ENCODE results near the gene TSPAN1.

The TSPAN1 gene

GRCh38 chr1:46174448-46175231 is at the start of gene TSPAN1:
TSPAN1 (plus strand) TSS chr1:46175087; CDS start chr1:46181108, 6,021 bp downstream.
- Mint-ChIP-seq H3K36me3 (no peaks in the 10 kb centered on the region), H3K27ac (no peak within 1 kb of the TSS), H3K27me3 (no peaks in the 10 kb centered on the region), H3K4me3 (no peak within 1 kb of the TSS), H3K9me3 (no peaks in the 10 kb centered on the region), H3K4me1 (no peaks in the 10 kb centered on the region)

- Mint-ChIP-seq H3K36me3 (peaks cover 2% of the 10 kb centered on the region), H3K27ac (no peak overlapping the region), H3K4me1 (peaks cover 21% of the 10 kb centered on the region), H3K9me3 (no peaks in the 10 kb centered on the region), H3K27me3 (peaks cover 32% of the 10 kb centered on the region), H3K4me3 (no peak overlapping the region)
Observed at GRCh38 chr1:46128344-46128743, 46.5 kb upstream of the TSPAN1 start.

- Mint-ChIP-seq H3K27me3 (peaks cover 41% of the 10 kb centered on the region), H3K9me3 (no peaks in the 10 kb centered on the region), H3K36me3 (peaks cover 2% of the 10 kb centered on the region), H3K27ac (no peak overlapping the region), H3K4me3 (no peak overlapping the region), H3K4me1 (peaks cover 31% of the 10 kb centered on the region)
Observed at GRCh38 chr1:46130121-46130520, 44.8 kb upstream of the TSPAN1 start.

- Mint-ChIP-seq H3K36me3 (peaks cover 2% of the 10 kb centered on the region), H3K4me3 (no peak overlapping the region), H3K27me3 (peaks cover 43% of the 10 kb centered on the region)
Observed at GRCh38 chr1:46130606-46131005, 44.3 kb upstream of the TSPAN1 start.

GRCh38 chr1:46131093-46131492 is 43.8 kb upstream of the TSPAN1 start:
- Mint-ChIP-seq H3K4me1 (peaks cover 31% of the 10 kb centered on the region), H3K9me3 (no peaks in the 10 kb centered on the region), H3K4me3 (peak overlapping the region; percentile 93), H3K36me3 (peaks cover 2% of the 10 kb centered on the region), H3K27ac (no peak overlapping the region), H3K27me3 (peaks cover 43% of the 10 kb centered on the region)

More at GRCh38 chr1:46130606-46131005, 44.3 kb upstream of the TSPAN1 start:
- H3K9me3 Mint-ChIP-seq, result no peaks in the 10 kb centered on the region
- H3K27ac Mint-ChIP-seq, result no peak overlapping the region
- peaks cover 31% of the 10 kb centered on the region for H3K4me1 Mint-ChIP-seq

GRCh38 chr1:46131712-46132528 is 43.0 kb upstream of the TSPAN1 start:
- Mint-ChIP-seq H3K9me3 (no peaks in the 10 kb centered on the region), H3K27ac (no peak overlapping the region), H3K4me1 (peaks cover 31% of the 10 kb centered on the region), H3K4me3 (peak overlapping the region; percentile 93), H3K36me3 (peaks cover 2% of the 10 kb centered on the region), H3K27me3 (peaks cover 47% of the 10 kb centered on the region)

- H3K4me1 Mint-ChIP-seq, result peaks cover 31% of the 10 kb centered on the region
- H3K36me3 Mint-ChIP-seq, result peaks cover 2% of the 10 kb centered on the region
- H3K9me3 Mint-ChIP-seq, result no peaks in the 10 kb centered on the region
- peak within 1 kb of the TSS; percentile 93 for H3K4me3 Mint-ChIP-seq
- H3K27ac Mint-ChIP-seq, result peak within 1 kb of the TSS; percentile 92
- peaks cover 49% of the 10 kb centered on the region for H3K27me3 Mint-ChIP-seq
Observed at GRCh38 chr1:46132529-46133180, 42.2 kb upstream of the TSPAN1 start, which contains the start of gene PIK3R3. PIK3R3 (minus strand) TSS chr1:46132629; CDS start chr1:46131952, 677 bp downstream.

- Mint-ChIP-seq H3K27ac (peak overlapping the region; percentile 92), H3K27me3 (peaks cover 45% of the 10 kb centered on the region)
Observed at GRCh38 chr1:46133181-46133658, 41.7 kb upstream of the TSPAN1 start.

GRCh38 chr1:46133781-46134350 is 41.0 kb upstream of the TSPAN1 start:
- peaks cover 31% of the 10 kb centered on the region for H3K4me1 Mint-ChIP-seq
- no peaks in the 10 kb centered on the region for H3K9me3 Mint-ChIP-seq
- H3K4me3 Mint-ChIP-seq, result peak overlapping the region; percentile 93
- peaks cover 45% of the 10 kb centered on the region for H3K27me3 Mint-ChIP-seq
- H3K27ac Mint-ChIP-seq, result no peak overlapping the region
- peaks cover under 1% of the 10 kb centered on the region for H3K36me3 Mint-ChIP-seq

More at GRCh38 chr1:46133181-46133658, 41.7 kb upstream of the TSPAN1 start:
- H3K36me3 Mint-ChIP-seq, result peaks cover 2% of the 10 kb centered on the region
- H3K4me1 Mint-ChIP-seq, result peaks cover 31% of the 10 kb centered on the region
- H3K9me3 Mint-ChIP-seq, result no peaks in the 10 kb centered on the region
- H3K4me3 Mint-ChIP-seq, result peak overlapping the region; percentile 93

- Mint-ChIP-seq H3K27me3 (peaks cover 41% of the 10 kb centered on the region), H3K4me3 (no peak overlapping the region)
Observed at GRCh38 chr1:46134660-46135331, 40.1 kb upstream of the TSPAN1 start.

GRCh38 chr1:46136711-46137110 is 38.2 kb upstream of the TSPAN1 start:
- H3K4me3 Mint-ChIP-seq, result no peak overlapping the region
- peaks cover 1% of the 10 kb centered on the region for H3K36me3 Mint-ChIP-seq
- H3K9me3 Mint-ChIP-seq, result no peaks in the 10 kb centered on the region
- no peak overlapping the region for H3K27ac Mint-ChIP-seq
- peaks cover 31% of the 10 kb centered on the region for H3K27me3 Mint-ChIP-seq
- H3K4me1 Mint-ChIP-seq, result peaks cover 24% of the 10 kb centered on the region

More at GRCh38 chr1:46134660-46135331, 40.1 kb upstream of the TSPAN1 start:
- Mint-ChIP-seq H3K36me3 (no peaks in the 10 kb centered on the region), H3K9me3 (no peaks in the 10 kb centered on the region), H3K27ac (peak overlapping the region; percentile 23), H3K4me1 (peaks cover 31% of the 10 kb centered on the region)

- peaks cover 24% of the 10 kb centered on the region for H3K27me3 Mint-ChIP-seq
- H3K36me3 Mint-ChIP-seq, result peaks cover 1% of the 10 kb centered on the region
- H3K4me3 Mint-ChIP-seq, result no peak overlapping the region
- peaks cover 14% of the 10 kb centered on the region for H3K4me1 Mint-ChIP-seq
- no peaks in the 10 kb centered on the region for H3K9me3 Mint-ChIP-seq
- no peak overlapping the region for H3K27ac Mint-ChIP-seq
Observed at GRCh38 chr1:46137916-46138315, 37.0 kb upstream of the TSPAN1 start.

- no peaks in the 10 kb centered on the region for H3K9me3 Mint-ChIP-seq
- no peak overlapping the region for H3K27ac Mint-ChIP-seq
- no peaks in the 10 kb centered on the region for H3K4me1 Mint-ChIP-seq
- no peaks in the 10 kb centered on the region for H3K36me3 Mint-ChIP-seq
- no peak overlapping the region for H3K4me3 Mint-ChIP-seq
- no peaks in the 10 kb centered on the region for H3K27me3 Mint-ChIP-seq
Observed at GRCh38 chr1:46148318-46148717, 26.6 kb upstream of the TSPAN1 start.

GRCh38 chr1:46150085-46150484 is 24.8 kb upstream of the TSPAN1 start:
- Mint-ChIP-seq H3K27ac (no peak overlapping the region), H3K36me3 (no peaks in the 10 kb centered on the region), H3K27me3 (no peaks in the 10 kb centered on the region), H3K4me1 (no peaks in the 10 kb centered on the region), H3K4me3 (no peak overlapping the region), H3K9me3 (no peaks in the 10 kb centered on the region)
